HEK293 (cell line): ENCODE results near the gene NHP2.

Source experiments
- CTCF ChIA-PET: fragments of 350-600 bp; formaldehyde crosslinking; extraction: SDS; loops from one replicate; lab custom pipeline; 2021; ENCODE audit warnings: antibody characterized with exemption; lab: Yijun Ruan, JAX
- POLR2A ChIA-PET: fragments of 300-600 bp; formaldehyde crosslinking; extraction: SDS; loops from one replicate; lab custom pipeline; 2020; ENCODE audit warnings: antibody characterized with exemption, inconsistent platforms; lab: Yijun Ruan, JAX
- H3K27ac ChIP-seq: fragments of 200-500 bp; sonication (Bioruptor generic); 2 replicates; pipeline ENCODE4 v1.5.1; 2014; ENCODE audit warnings: low read depth, low read length, control low read depth, inconsistent platforms; ENCODE audit errors: extremely low read depth
- H3K36me3 ChIP-seq, 2 experiments: fragments of 200-500 bp in 1 of 2; sonication (Bioruptor generic) in 1 of 2; 1 replicate in 1 of 2; 2 replicates in 1 of 2; pipeline ENCODE4 v1.5.1; 2014 to 2017; ENCODE audit warnings: inconsistent platforms in 2 of 2, low read length in 2 of 2; ENCODE audit not compliant: control insufficient read depth in 2 of 2, insufficient read depth in 1 of 2
- H3K4me1 ChIP-seq: fragments of 200-500 bp; sonication (Bioruptor generic); 2 replicates; pipeline ENCODE4 v1.5.1; 2014; ENCODE audit warnings: mild to moderate bottlenecking, low read length, inconsistent platforms; ENCODE audit not compliant: control insufficient read depth, insufficient read depth
- H3K4me3 ChIP-seq: 2 replicates; pipeline ENCODE4 v1.5.1; 2011; ENCODE audit warnings: low read depth, mild to moderate bottlenecking, control low read depth, low read length, moderate library complexity
- H3K9me3 ChIP-seq: fragments of 200-500 bp; sonication (Bioruptor generic); 2 replicates; pipeline ENCODE4 v1.5.1; 2014; ENCODE audit warnings: low read depth, low read length, inconsistent platforms; ENCODE audit not compliant: control insufficient read depth, insufficient read depth
- EGR2 ChIP-seq: fragments of 450-650 bp; formaldehyde crosslinking; IDR thresholded peaks from 2 replicates; pipeline ENCODE4 v1.5.1; 2016; ENCODE audit warnings: low read depth, missing biosample characterization, missing genetic modification characterization
- GLI4 ChIP-seq: fragments of 450-650 bp; formaldehyde crosslinking; IDR thresholded peaks from 2 replicates; pipeline ENCODE4 v1.5.1; 2016; ENCODE audit warnings: missing biosample characterization, missing genetic modification characterization
- OSR2 ChIP-seq: fragments of 450-650 bp; formaldehyde crosslinking; IDR thresholded peaks from 2 replicates; pipeline ENCODE4 v1.5.1; 2016; ENCODE audit warnings: missing biosample characterization, missing genetic modification characterization
- SP2 ChIP-seq: fragments of 450-650 bp; formaldehyde crosslinking; IDR thresholded peaks from 2 replicates; pipeline ENCODE4 v1.5.1; 2016; ENCODE audit warnings: missing biosample characterization, missing genetic modification characterization
- ZFHX2 ChIP-seq: fragments of 450-650 bp; formaldehyde crosslinking; conservative IDR thresholded peaks from 2 replicates; pipeline ENCODE4 v1.5.1; 2016; ENCODE audit warnings: missing biosample characterization, missing genetic modification characterization
- ZFP41 ChIP-seq: fragments of 450-650 bp; formaldehyde crosslinking; IDR thresholded peaks from 2 replicates; pipeline ENCODE4 v1.5.1; 2016; ENCODE audit warnings: missing biosample characterization, missing genetic modification characterization, borderline replicate concordance
- ZIC2 ChIP-seq: fragments of 450-650 bp; formaldehyde crosslinking; IDR thresholded peaks from 2 replicates; pipeline ENCODE4 v1.5.1; 2016; ENCODE audit warnings: missing biosample characterization, missing genetic modification characterization
- ZNF146 ChIP-seq: fragments of 450-650 bp; formaldehyde crosslinking; IDR thresholded peaks from 2 replicates; pipeline ENCODE4 v1.5.1; 2016; ENCODE audit warnings: missing biosample characterization, missing genetic modification characterization
- ZNF248 ChIP-seq: fragments of 450-650 bp; formaldehyde crosslinking; IDR thresholded peaks from 2 replicates; pipeline ENCODE4 v1.5.1; 2017; ENCODE audit warnings: missing biosample characterization, missing genetic modification characterization
- ZNF292 ChIP-seq: fragments of 450-650 bp; formaldehyde crosslinking; IDR thresholded peaks from 2 replicates; pipeline ENCODE4 v1.5.1; 2016; ENCODE audit warnings: low read depth, missing biosample characterization, missing genetic modification characterization, borderline replicate concordance
- ZNF391 ChIP-seq: fragments of 450-650 bp; formaldehyde crosslinking; IDR thresholded peaks from 2 replicates; pipeline ENCODE4 v1.5.1; 2016; ENCODE audit warnings: low read depth, missing biosample characterization, missing genetic modification characterization, borderline replicate concordance
- ZNF404 ChIP-seq: fragments of 450-650 bp; formaldehyde crosslinking; IDR thresholded peaks from 2 replicates; pipeline ENCODE4 v1.5.1; 2017; ENCODE audit warnings: missing biosample characterization, missing genetic modification characterization
- ZNF530 ChIP-seq: fragments of 450-650 bp; formaldehyde crosslinking; IDR thresholded peaks from 2 replicates; pipeline ENCODE4 v1.5.1; 2016; ENCODE audit warnings: low read depth, missing biosample characterization, missing genetic modification characterization
- ZNF558 ChIP-seq: fragments of 450-650 bp; formaldehyde crosslinking; IDR thresholded peaks from 2 replicates; pipeline ENCODE4 v1.5.1; 2016; ENCODE audit warnings: missing biosample characterization, missing genetic modification characterization
- ZNF664 ChIP-seq: fragments of 450-650 bp; formaldehyde crosslinking; IDR thresholded peaks from 2 replicates; pipeline ENCODE4 v1.5.1; 2016; ENCODE audit warnings: missing biosample characterization, missing genetic modification characterization
- ZNF830 ChIP-seq: fragments of 450-650 bp; IDR thresholded peaks from 2 replicates; pipeline ENCODE4 v1.5.0; 2018; ENCODE audit warnings: missing biosample characterization, missing genetic modification characterization, low read depth, mild to moderate bottlenecking, moderate library complexity
- TF ChIP-seq, protein P1 (sequence below): fragments of 450-650 bp; formaldehyde crosslinking; IDR thresholded peaks from 2 replicates; pipeline ENCODE4 v1.5.1; 2016; ENCODE audit warnings: missing biosample characterization, missing genetic modification characterization
- TF ChIP-seq, protein P2 (sequence below): fragments of 450-650 bp; formaldehyde crosslinking; IDR thresholded peaks from 2 replicates; pipeline ENCODE4 v1.5.1; 2016; ENCODE audit warnings: missing biosample characterization, missing genetic modification characterization
- TF ChIP-seq, protein P3 (sequence below): fragments of 450-650 bp; formaldehyde crosslinking; IDR thresholded peaks from 2 replicates; pipeline ENCODE4 v1.5.1; 2016; ENCODE audit warnings: missing biosample characterization, missing genetic modification characterization
- TF ChIP-seq, protein P4 (sequence below): fragments of 450-650 bp; formaldehyde crosslinking; IDR thresholded peaks from 2 replicates; pipeline ENCODE4 v1.5.1; 2017; ENCODE audit warnings: missing biosample characterization, missing genetic modification characterization

NHP2 gene

DNA sequence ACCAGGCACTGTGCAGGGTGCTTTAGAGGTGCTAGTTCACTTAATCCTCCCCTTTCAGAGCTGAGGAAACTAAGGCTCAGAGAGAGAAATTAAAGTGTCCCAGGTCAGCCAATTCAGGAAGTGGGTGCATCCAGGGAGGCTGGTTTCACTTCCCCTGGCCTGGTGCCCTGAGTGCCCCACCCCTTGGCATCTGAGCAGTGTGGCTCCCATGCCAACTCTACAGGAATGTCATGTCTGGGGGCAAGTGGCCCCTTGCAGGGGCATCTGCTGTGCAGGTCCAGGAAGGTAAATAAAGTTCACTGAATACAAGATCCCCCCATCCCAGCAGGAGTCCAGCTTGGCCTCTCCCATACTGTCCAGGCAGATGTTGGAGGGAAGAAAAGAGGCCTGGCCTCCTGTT is 44.7 kb downstream of the NHP2 start:
- ChIA-PET CTCF (interaction anchor here (1.1 kb wide), 1 partner anchor 27 kb away, joined by 4 read pairs; no protein-coding TSS in a partner anchor), POLR2A (interaction anchor here (1.2 kb wide), 1 partner anchor 11 kb away, joined by 3 read pairs; no protein-coding TSS in a partner anchor)
- Histone ChIP-seq H3K36me3 (no peaks in the 10 kb centered on the region), H3K27ac (no peak overlapping the region), H3K4me3 (no peak overlapping the region), H3K9me3 (no peaks in the 10 kb centered on the region), H3K4me1 (no peaks in the 10 kb centered on the region)
- TF ChIP-seq SP2 (tag by site-specific recombination) (no peak), OSR2 (tag by site-specific recombination) (no peak), ZNF558 (no peak), ZNF391 (tag by site-specific recombination) (no peak), ZNF146 (no peak), ZNF664 (tag by site-specific recombination) (no peak), ZNF830 (tag by site-specific recombination) (no peak), ZNF530 (tag by site-specific recombination) (no peak), ZNF248 (tag by site-specific recombination) (no peak), ZIC2 (peak; percentile 71), GLI4 (tag by site-specific recombination) (no peak), ZNF292 (tag by site-specific recombination) (no peak)
- TF ChIP-seq, protein P1, sequence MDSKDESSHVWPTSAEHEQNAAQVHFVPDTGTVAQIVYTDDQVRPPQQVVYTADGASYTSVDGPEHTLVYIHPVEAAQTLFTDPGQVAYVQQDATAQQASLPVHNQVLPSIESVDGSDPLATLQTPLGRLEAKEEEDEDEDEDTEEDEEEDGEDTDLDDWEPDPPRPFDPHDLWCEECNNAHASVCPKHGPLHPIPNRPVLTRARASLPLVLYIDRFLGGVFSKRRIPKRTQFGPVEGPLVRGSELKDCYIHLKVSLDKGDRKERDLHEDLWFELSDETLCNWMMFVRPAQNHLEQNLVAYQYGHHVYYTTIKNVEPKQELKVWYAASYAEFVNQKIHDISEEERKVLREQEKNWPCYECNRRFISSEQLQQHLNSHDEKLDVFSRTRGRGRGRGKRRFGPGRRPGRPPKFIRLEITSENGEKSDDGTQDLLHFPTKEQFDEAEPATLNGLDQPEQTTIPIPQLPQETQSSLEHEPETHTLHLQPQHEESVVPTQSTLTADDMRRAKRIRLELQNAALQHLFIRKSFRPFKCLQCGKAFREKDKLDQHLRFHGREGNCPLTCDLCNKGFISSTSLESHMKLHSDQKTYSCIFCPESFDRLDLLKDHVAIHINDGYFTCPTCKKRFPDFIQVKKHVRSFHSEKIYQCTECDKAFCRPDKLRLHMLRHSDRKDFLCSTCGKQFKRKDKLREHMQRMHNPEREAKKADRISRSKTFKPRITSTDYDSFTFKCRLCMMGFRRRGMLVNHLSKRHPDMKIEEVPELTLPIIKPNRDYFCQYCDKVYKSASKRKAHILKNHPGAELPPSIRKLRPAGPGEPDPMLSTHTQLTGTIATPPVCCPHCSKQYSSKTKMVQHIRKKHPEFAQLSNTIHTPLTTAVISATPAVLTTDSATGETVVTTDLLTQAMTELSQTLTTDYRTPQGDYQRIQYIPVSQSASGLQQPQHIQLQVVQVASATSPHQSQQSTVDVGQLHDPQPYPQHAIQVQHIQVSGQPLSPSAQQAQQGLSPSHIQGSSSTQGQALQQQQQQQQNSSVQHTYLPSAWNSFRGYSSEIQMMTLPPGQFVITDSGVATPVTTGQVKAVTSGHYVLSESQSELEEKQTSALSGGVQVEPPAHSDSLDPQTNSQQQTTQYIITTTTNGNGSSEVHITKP (tag by site-specific recombination): 0 out of 2 replicates have a peak, but pooled peaks have one; percentile 20
- TF ChIP-seq, protein P2, sequence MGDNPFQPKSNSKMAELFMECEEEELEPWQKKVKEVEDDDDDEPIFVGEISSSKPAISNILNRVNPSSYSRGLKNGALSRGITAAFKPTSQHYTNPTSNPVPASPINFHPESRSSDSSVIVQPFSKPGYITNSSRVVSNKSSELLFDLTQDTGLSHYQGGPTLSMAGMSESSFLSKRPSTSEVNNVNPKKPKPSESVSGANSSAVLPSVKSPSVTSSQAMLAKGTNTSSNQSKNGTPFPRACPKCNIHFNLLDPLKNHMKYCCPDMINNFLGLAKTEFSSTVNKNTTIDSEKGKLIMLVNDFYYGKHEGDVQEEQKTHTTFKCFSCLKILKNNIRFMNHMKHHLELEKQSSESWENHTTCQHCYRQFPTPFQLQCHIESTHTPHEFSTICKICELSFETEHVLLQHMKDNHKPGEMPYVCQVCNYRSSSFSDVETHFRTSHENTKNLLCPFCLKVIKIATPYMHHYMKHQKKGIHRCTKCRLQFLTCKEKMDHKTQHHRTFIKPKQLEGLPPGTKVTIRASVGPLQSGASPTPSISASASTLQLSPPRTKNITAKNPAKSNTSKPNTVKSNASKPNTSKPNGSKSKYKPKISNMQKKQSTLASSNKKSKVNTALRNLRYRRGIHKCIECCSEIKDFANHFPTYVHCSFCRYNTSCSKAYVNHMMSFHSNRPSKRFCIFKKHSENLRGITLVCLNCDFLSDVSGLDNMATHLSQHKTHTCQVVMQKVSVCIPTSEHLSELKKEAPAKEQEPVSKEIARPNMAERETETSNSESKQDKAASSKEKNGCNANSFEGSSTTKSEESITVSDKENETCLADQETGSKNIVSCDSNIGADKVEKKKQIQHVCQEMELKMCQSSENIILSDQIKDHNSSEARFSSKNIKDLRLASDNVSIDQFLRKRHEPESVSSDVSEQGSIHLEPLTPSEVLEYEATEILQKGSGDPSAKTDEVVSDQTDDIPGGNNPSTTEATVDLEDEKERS (tag by site-specific recombination): no peak
- TF ChIP-seq, protein P3, sequence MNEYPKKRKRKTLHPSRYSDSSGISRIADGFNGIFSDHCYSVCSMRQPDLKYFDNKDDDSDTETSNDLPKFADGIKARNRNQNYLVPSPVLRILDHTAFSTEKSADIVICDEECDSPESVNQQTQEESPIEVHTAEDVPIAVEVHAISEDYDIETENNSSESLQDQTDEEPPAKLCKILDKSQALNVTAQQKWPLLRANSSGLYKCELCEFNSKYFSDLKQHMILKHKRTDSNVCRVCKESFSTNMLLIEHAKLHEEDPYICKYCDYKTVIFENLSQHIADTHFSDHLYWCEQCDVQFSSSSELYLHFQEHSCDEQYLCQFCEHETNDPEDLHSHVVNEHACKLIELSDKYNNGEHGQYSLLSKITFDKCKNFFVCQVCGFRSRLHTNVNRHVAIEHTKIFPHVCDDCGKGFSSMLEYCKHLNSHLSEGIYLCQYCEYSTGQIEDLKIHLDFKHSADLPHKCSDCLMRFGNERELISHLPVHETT (tag by site-specific recombination): no peak
- TF ChIP-seq, protein P4, sequence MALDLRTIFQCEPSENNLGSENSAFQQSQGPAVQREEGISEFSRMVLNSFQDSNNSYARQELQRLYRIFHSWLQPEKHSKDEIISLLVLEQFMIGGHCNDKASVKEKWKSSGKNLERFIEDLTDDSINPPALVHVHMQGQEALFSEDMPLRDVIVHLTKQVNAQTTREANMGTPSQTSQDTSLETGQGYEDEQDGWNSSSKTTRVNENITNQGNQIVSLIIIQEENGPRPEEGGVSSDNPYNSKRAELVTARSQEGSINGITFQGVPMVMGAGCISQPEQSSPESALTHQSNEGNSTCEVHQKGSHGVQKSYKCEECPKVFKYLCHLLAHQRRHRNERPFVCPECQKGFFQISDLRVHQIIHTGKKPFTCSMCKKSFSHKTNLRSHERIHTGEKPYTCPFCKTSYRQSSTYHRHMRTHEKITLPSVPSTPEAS (tag by site-specific recombination): no peak

DNA sequence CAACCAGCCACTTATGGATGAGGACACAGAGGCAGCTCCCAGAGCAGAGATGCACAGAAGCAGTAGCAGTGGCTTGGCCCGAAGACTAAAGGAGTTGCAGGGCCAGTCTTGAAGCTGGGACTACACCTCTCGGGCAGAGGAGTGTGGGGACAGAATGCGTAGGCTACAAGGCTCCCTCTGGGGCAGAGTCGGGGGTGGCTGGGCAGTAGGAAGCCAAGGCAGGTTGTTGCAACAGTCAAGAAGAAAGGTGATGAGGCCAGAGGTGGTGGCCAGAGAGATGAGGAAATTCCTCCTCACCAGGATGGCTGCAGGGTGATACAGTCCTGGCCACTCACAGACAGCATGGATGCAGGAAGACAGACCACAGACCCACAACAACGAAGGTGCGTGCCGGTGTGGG is 45.2 kb downstream of the NHP2 start:
- CTCF ChIA-PET: interaction anchor here (1.1 kb wide), 1 partner anchor 27 kb away, joined by 4 read pairs; no protein-coding TSS in a partner anchor
- Histone ChIP-seq H3K27ac (no peak overlapping the region), H3K9me3 (no peaks in the 10 kb centered on the region), H3K36me3 (no peaks in the 10 kb centered on the region), H3K4me3 (no peak overlapping the region), H3K4me1 (no peaks in the 10 kb centered on the region)
- POLR2A ChIA-PET: no interaction called here
- TF ChIP-seq ZFHX2 (peak; percentile 47; the same call in 1 of the 2 replicates), EGR2 (tag by site-specific recombination) (0 out of 2 replicates have a peak, but pooled peaks have one; percentile 48), ZFP41 (tag by site-specific recombination) (no peak), ZNF404 (no peak)
- TF ChIP-seq, all 188 proteins: peak for 2
